Hepatocyte (in vitro differentiated cells): ENCODE measurements around the gene FIBCD1. TPM values are rescaled to one million over a fixed set of nuclear protein-coding genes. Genes with fewer than 3 reads are reported as not detected.

Experiments used
- DNase-seq: peaks from one replicate; pipeline ENCODE4 v3.0.0-alpha.2; 2016; ENCODE audit warnings: low spot score
- H2AFZ ChIP-seq: fragments of 200-600 bp; sonication (generic); 2 replicates; pipeline ENCODE4 v1.6.0; 2016; ENCODE audit warnings: antibody characterized with exemption, mild to moderate bottlenecking
- H3K27ac ChIP-seq: fragments of 200-600 bp; sonication (generic); 2 replicates; pipeline ENCODE4 v1.5.1; 2016; ENCODE audit warnings: mild to moderate bottlenecking
- H3K27me3 ChIP-seq: fragments of 200-600 bp; sonication (generic); 2 replicates; pipeline ENCODE4 v1.6.1; 2016
- H3K36me3 ChIP-seq: fragments of 200-600 bp; sonication (generic); replicated peaks from 2 replicates; pipeline ENCODE4 v1.5.1; 2016; ENCODE audit warnings: low read depth; ENCODE audit not compliant: insufficient read depth
- H3K4me1 ChIP-seq: fragments of 200-600 bp; sonication (generic); 2 replicates; pipeline ENCODE4 v1.5.1; 2016; ENCODE audit warnings: mild to moderate bottlenecking, moderate library complexity; ENCODE audit not compliant: insufficient read depth
- H3K4me2 ChIP-seq: fragments of 200-600 bp; sonication (generic); 2 replicates; pipeline ENCODE4 v1.6.0; 2016
- H3K4me3 ChIP-seq: fragments of 200-600 bp; sonication (generic); 2 replicates; pipeline ENCODE4 v1.5.1; 2016; ENCODE audit warnings: mild to moderate bottlenecking
- H3K79me2 ChIP-seq: fragments of 200-600 bp; sonication (generic); 2 replicates; pipeline ENCODE4 v1.6.0; 2017; ENCODE audit warnings: mild to moderate bottlenecking
- H3K9me2 ChIP-seq: fragments of 200-600 bp; sonication (generic); replicated peaks from 2 replicates; pipeline ENCODE4 v1.6.0; 2017; ENCODE audit warnings: mild to moderate bottlenecking; ENCODE audit not compliant: insufficient read depth
- H3K9me3 ChIP-seq: fragments of 200-600 bp; sonication (generic); 2 replicates; pipeline ENCODE4 v1.5.1; 2016; ENCODE audit warnings: low read depth, mild to moderate bottlenecking
- H4K20me1 ChIP-seq: fragments of 200-600 bp; sonication (generic); 2 replicates; pipeline ENCODE4 v1.6.0; 2016; ENCODE audit warnings: mild to moderate bottlenecking; ENCODE audit not compliant: insufficient read depth, poor library complexity, severe bottlenecking
- EZH2 ChIP-seq: fragments of 200-600 bp; sonication (generic); IDR thresholded peaks from 2 replicates; pipeline ENCODE4 v1.6.1; 2016; ENCODE audit warnings: antibody characterized with exemption, mild to moderate bottlenecking, borderline replicate concordance
- EZH2phosphoT487 ChIP-seq: fragments of 200-600 bp; sonication (generic); IDR thresholded peaks from one replicate; pipeline ENCODE4 v1.6.1; 2018; ENCODE audit warnings: antibody characterized with exemption, mild to moderate bottlenecking, low read depth, moderate library complexity; ENCODE audit not compliant: unreplicated experiment, severe bottlenecking
- WGBS: methylation state at CpG from one replicate; pipeline ENCODE4 v1.1.6; 2016; ENCODE audit warnings: low lambda C conversion rate; ENCODE audit errors: missing lambda C conversion rate; 5-methylcytosine and 5-hydroxymethylcytosine counted together
- polyA plus RNA-seq: library from polyadenylated mRNA; unstranded; fragments of >200 nt; fragmentation: Nextera tagmentation; extraction: Ambion mirVana; gene quantifications from 2 replicates; pipeline ENCODE4 v1.2.1, GENCODE V29; 2016
- total RNA-seq: library from RNA; depleted of rRNA; stranded (reverse); fragments of >200 nt; gene quantifications from 2 replicates; pipeline ENCODE4 v1.2.3, GENCODE V29; 2014
- TF ChIP-seq, protein P1 (sequence below): fragments of 200-600 bp; sonication (generic); IDR thresholded peaks from 2 replicates; pipeline ENCODE4 v1.5.1; 2016; ENCODE audit warnings: antibody characterized with exemption, mild to moderate bottlenecking; ENCODE audit not compliant: poor library complexity

Gene FIBCD1
- total and polyA plus RNA-seq, 2 experiments from 2014 or later, result 0.33 TPM; not detected in 1

DNA sequence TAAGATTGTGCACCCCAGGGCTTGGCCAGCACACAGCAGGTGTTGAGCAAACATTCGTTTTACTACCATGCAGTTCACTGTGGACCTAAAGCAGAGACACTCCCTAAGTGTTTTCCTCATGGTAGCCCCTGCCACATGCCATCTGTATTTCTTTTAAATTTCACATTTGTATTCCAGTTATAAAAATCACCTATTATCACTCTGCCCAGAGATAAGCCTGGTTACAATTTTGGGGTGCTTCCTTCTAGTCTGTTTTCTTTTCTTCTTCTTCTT is 10.9 kb upstream of the FIBCD1 start:
- no peak overlapping the region for H3K27ac ChIP-seq
- TF ChIP-seq EZH2, result no peak
- no peak for TF ChIP-seq EZH2phosphoT487
- TF ChIP-seq, protein P1, sequence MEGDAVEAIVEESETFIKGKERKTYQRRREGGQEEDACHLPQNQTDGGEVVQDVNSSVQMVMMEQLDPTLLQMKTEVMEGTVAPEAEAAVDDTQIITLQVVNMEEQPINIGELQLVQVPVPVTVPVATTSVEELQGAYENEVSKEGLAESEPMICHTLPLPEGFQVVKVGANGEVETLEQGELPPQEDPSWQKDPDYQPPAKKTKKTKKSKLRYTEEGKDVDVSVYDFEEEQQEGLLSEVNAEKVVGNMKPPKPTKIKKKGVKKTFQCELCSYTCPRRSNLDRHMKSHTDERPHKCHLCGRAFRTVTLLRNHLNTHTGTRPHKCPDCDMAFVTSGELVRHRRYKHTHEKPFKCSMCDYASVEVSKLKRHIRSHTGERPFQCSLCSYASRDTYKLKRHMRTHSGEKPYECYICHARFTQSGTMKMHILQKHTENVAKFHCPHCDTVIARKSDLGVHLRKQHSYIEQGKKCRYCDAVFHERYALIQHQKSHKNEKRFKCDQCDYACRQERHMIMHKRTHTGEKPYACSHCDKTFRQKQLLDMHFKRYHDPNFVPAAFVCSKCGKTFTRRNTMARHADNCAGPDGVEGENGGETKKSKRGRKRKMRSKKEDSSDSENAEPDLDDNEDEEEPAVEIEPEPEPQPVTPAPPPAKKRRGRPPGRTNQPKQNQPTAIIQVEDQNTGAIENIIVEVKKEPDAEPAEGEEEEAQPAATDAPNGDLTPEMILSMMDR, result no peak

DNA sequence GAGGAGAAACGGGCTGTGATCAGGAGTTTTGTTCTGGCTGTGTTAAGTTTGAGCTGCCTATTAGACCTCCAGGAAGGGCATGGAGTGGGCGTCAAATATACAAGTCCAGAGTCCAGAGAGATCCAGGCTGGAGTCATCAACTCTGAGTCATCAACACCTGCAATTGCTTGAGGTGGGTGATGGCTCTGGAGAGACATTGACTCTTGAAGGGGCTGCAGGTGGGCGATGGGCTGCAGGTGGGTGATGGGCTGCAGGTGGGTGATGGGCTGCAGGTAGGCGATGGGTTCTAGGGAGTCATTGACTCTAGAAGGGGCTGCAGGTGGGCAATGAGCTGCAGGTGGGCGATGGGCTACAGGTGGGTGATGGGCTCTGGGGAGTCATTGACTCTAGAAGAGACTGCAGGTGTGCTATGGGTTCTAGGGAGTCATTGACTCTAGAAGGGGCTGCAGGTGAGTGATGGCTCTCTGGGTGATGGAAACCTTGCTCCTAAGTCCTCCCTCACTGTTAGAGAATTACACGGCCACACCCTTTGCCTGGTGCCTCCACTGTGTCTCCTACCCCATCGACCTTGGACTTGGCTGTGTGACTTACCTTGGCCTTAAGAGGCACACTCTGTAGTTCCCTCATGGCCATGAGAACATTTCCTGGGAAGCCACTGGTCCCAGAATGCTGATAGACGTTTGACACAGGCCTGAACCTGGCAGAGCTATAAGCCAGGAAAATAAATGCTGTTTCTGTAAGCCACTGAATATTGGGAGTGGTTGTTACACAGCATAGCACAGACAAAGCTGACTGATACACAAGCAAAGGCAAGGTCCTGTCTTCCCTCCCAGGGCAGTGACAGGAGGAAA is 10.4 kb upstream of the FIBCD1 start:
- Histone ChIP-seq H3K9me2 (no peaks in the 10 kb centered on the region), H2AFZ (no peak overlapping the region), H4K20me1 (no peaks in the 10 kb centered on the region), H3K79me2 (no peaks in the 10 kb centered on the region), H3K27ac (no peak overlapping the region), H3K4me1 (no peaks in the 10 kb centered on the region), H3K4me3 (no peak overlapping the region), H3K4me2 (no peak overlapping the region), H3K36me3 (no peaks in the 10 kb centered on the region), H3K9me3 (no peaks in the 10 kb centered on the region), H3K27me3 (no peaks in the 10 kb centered on the region)
- WGBS, result 74% methylated on average over 8 of the region's 8 CpGs
- peak; percentile 54 for DNase-seq
- TF ChIP-seq, protein P1, result no peak
- TF ChIP-seq EZH2 (no peak), EZH2phosphoT487 (no peak)

More for the DNA sequence above, 10.9 kb upstream of the FIBCD1 start:
- Histone ChIP-seq H4K20me1 (no peaks in the 10 kb centered on the region), H3K9me3 (no peaks in the 10 kb centered on the region), H3K4me3 (no peak overlapping the region), H2AFZ (no peak overlapping the region), H3K9me2 (no peaks in the 10 kb centered on the region), H3K4me1 (no peaks in the 10 kb centered on the region), H3K36me3 (no peaks in the 10 kb centered on the region), H3K79me2 (no peaks in the 10 kb centered on the region), H3K4me2 (no peak overlapping the region), H3K27me3 (no peaks in the 10 kb centered on the region)
- DNase-seq, result no peak
- WGBS, result 75% methylated on average over 1 of the region's 1 CpG

DNA sequence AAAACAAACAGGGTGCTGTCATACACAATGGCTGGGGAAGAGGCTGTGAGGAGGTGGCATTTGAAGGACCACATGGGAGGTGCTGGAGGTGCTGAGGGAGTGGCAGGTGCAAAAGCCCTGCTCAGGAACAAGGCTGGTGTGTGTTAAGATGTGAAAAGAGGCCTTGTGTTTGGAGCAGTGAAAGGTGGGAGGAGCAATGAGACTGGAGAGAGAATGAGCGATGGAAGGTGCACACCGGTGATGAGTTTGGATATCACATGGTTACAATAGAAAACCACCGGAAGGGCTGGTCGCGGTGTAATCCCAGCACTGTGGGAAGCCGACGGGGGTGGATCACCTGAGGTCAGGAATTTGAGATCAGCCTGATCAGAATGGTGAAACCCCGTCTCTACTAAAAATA is 9.2 kb upstream of the FIBCD1 start:
- TF ChIP-seq, protein P1, result no peak
- TF ChIP-seq EZH2phosphoT487 (no peak), EZH2 (no peak)
- Histone ChIP-seq H3K4me1 (no peaks in the 10 kb centered on the region), H3K27me3 (peaks cover 2% of the 10 kb centered on the region), H2AFZ (no peak overlapping the region), H3K27ac (no peak overlapping the region), H3K4me3 (no peak overlapping the region), H3K79me2 (no peaks in the 10 kb centered on the region), H3K36me3 (no peaks in the 10 kb centered on the region), H3K9me2 (no peaks in the 10 kb centered on the region), H3K9me3 (no peaks in the 10 kb centered on the region), H4K20me1 (no peaks in the 10 kb centered on the region), H3K4me2 (no peak overlapping the region)
- DNase-seq, result no peak
- WGBS, result 68% methylated on average over 8 of the region's 8 CpGs
